ENCODE measurements around the gene TYMP. TPM values are rescaled to one million over a fixed set of nuclear protein-coding genes. Genes with fewer than 3 reads are reported as not detected.
A peak's percentile ranks its signal among the peaks of the same experiment; 100 is the strongest.

The TYMP gene
- polyA plus RNA-seq, 2 donors = 35.7 to 48.0 TPM

DNA sequence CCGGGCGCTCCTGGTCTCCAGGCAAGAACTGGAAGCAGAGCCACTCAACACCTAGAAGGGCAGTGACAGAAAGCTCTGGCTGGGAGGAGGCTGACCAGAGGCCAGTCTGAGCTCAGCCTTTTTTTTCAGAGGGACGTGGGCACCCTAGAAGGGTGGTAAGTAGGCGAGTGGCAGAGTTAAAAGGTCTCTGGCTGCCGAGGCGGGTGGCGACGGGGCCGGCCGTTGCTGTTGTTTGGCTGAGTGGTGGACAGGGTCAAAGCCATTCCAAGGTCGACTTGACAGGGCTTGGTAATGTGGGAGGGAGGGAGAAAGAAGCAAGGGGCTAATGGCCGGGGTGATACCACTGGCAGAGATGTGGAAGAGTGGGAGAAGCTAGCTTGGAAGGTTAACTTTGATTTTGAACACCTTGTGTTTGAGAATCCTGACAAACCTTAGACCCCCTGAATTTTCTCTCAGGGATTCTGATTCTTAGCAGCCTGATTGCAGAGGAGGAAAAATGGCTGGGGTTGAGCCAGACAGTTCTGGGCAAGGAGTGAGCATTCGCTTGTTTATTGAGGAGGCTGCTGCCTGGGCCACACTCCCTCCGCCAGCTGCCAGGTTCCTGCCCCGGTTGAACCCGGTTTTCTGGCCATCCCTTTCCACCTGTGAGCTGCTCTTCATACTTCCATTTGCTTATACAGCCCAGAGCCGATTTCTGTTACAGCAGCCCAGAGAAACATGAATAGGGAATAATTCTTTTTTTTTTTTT is 33.8 kb upstream of the TYMP start:
- Histone ChIP-seq H3K9me3 (ENCODE audit: control insufficient read depth in 2 of 2, insufficient read depth in 1 of 2, low read depth in 1 of 2, low read length in 1 of 2) (no peaks in the 10 kb centered on the region), H3K4me1 (ENCODE audit: control insufficient read depth in 2 of 2, insufficient read depth in 2 of 2, low read length in 1 of 2) (peaks cover 1 to 3% of the 10 kb centered on the region in 2 donors), H3K27ac (ENCODE audit: low read depth in 2 of 2, low read length in 1 of 2) (peak overlapping the region; percentile 65 to 85), H3K36me3 (ENCODE audit: control insufficient read depth in 2 of 2, insufficient read depth in 2 of 2, low read length in 1 of 2) (no peaks in the 10 kb centered on the region), H3K4me3 (ENCODE audit: low read depth in 1 of 2, low read length in 2 of 2) (peak overlapping the region; percentile 55 to 63), H3K27me3 (ENCODE audit: control insufficient read depth in 1 of 2, insufficient read depth in 2 of 2, low read length in 2 of 2) (no peaks in the 10 kb centered on the region)
- 13 to 18% methylated on average over 17 of the region's 17 CpGs for WGBS, 2 donors

DNA sequence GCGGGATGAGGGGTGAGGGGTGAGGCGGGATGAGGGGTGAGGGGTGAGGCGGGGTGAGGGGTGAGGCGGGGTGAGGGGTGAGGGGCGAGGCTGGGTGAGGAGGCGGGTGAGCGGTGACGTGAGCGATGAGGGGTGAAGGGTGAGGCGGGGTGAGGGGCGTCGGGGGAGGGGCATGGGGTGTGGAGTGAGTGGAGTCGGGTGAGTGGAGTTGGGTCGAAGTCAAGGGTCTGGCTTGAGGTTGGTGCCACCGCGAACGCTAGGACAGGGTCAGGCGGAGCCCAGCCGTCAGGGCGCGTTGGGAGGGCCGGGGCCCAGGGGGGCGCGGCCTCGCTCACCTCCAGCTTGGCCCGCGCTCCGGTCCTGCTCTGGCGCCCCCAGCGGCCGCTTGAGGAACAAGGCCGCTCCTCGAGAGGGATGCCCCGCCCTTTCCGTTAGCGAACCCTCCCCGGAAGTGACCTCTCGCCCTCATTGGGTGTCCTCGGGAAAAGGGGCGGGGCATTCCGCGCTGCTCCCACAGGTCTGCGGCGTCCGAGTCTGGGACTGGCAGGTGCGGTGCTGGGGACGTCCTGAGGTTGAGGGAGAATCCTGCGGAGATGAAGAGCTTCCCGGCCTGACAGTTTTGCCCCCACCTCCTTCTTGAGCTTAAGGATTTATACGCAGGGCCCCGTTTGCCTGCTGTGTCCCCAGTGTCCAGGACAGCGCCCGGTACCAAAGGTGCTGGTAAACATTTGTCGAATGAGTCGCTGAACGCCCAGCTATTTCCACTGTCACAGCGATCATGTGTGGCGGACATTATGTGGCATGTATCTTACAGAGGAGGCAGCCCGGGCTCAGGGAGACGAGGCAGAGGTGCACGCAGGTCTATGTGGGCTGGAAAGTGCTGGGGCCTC is 33.0 kb upstream of the TYMP start, which contains the start of gene SYCE3:
SYCE3 (minus strand) TSS at position 397 of the 890 bp plus-strand sequence. CDS start 6,514 bp downstream, outside the sequence.
- Histone ChIP-seq H3K9me3 (ENCODE audit: control insufficient read depth in 2 of 2, insufficient read depth in 1 of 2, low read depth in 1 of 2, low read length in 1 of 2) (no peaks in the 10 kb centered on the region), H3K27me3 (ENCODE audit: control insufficient read depth in 1 of 2, insufficient read depth in 2 of 2, low read length in 2 of 2) (no peaks in the 10 kb centered on the region), H3K27ac (ENCODE audit: low read depth in 2 of 2, low read length in 1 of 2) (peak within 1 kb of the TSS; percentile 65 to 85), H3K4me1 (ENCODE audit: control insufficient read depth in 2 of 2, insufficient read depth in 2 of 2, low read length in 1 of 2) (peaks cover 0 to 3% of the 10 kb centered on the region in 2 donors), H3K36me3 (ENCODE audit: control insufficient read depth in 2 of 2, insufficient read depth in 2 of 2, low read length in 1 of 2) (no peaks in the 10 kb centered on the region), H3K4me3 (ENCODE audit: low read depth in 1 of 2, low read length in 2 of 2) (peak within 1 kb of the TSS; percentile 55 to 63)
- WGBS, 2 donors = 2 to 7% methylated on average over 36 to 61 of the region's 61 CpGs

DNA sequence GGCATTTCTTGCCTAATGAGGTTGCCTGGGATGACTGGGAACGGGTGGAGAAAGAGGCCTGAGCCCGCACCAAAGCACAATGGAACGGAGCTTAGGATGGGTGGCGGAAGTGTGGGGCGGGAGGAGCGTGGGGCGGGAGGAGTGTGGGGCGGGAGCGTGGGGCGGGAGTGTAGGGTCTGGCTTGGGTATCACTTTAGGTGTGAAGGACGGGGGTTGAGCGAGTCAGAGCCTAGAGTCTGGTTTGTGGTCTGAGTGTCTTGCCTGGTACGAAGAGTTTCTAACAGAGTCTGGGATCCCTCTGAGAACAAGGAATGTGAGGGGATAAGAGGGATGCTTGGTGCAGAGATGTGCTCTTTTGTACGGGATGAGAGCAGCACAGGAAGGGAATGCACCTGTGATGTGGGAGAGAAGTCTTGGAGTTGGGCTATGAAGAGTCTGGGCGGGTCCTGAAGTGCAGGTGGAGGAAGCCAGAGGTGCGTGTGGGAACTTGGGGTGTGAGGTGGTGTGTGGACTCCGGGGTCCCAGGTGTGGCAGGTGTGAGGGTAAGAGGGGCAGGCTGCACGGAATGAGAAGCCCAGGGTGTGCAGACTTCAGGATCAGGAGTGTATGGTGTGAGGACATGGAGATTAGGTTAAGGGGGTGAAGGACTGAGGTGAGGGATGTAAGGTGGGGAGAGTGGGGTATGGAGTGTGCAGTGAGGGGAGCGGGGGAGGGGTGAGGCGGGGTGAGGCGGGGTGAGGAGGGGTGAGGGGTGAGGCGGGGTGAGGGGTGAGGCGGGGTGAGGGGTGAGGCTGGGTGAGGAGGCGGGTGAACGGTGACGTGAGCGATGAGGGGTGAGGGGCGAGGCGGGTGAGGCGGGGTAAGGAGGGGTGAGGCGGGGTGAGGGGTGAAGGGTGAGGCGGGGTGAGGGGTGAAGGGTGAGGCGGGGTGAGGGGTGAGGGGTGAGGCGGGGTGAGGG is 31.9 kb upstream of the TYMP start:
- H3K36me3 ChIP-seq (ENCODE audit: control insufficient read depth in 2 of 2, insufficient read depth in 2 of 2, low read length in 1 of 2) = no peaks in the 10 kb centered on the region
- no peaks in the 10 kb centered on the region for H3K9me3 ChIP-seq (ENCODE audit: control insufficient read depth in 2 of 2, insufficient read depth in 1 of 2, low read depth in 1 of 2, low read length in 1 of 2)
- H3K27ac ChIP-seq (ENCODE audit: low read depth in 2 of 2, low read length in 1 of 2) = peak overlapping the region; percentile 0 to 53
- H3K4me3 ChIP-seq (ENCODE audit: low read depth in 1 of 2, low read length in 2 of 2) = no peak overlapping the region
- no peaks in the 10 kb centered on the region for H3K27me3 ChIP-seq (ENCODE audit: control insufficient read depth in 1 of 2, insufficient read depth in 2 of 2, low read length in 2 of 2)
- peaks cover 0 to 3% of the 10 kb centered on the region in 2 donors for H3K4me1 ChIP-seq (ENCODE audit: control insufficient read depth in 2 of 2, insufficient read depth in 2 of 2, low read length in 1 of 2)
- WGBS, 2 donors = 76% methylated on average over 26 to 30 of the region's 34 CpGs

DNA sequence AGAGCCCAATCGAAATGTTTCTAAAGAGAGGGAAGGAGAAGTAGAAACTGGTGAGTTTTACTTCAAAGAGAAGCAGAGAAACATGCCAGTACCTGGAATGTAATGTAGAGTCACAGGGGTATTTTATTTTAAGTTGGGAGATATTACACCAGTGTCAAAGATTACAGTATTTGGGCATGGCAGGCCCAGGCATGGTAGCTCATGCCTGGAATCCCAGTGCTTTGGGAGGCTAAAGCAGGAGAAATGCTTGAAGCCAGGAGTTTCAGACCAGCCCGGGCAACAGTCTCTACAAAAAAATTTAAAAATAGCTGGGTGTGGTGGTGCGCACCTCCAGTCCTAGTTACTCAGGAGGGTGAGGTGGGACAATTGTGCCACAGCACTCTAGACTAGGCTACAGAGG is 30.2 kb upstream of the TYMP start:
- Histone ChIP-seq H3K27me3 (ENCODE audit: control insufficient read depth in 1 of 2, insufficient read depth in 2 of 2, low read length in 2 of 2) (no peaks in the 10 kb centered on the region), H3K9me3 (ENCODE audit: control insufficient read depth in 2 of 2, insufficient read depth in 1 of 2, low read depth in 1 of 2, low read length in 1 of 2) (no peaks in the 10 kb centered on the region), H3K36me3 (ENCODE audit: control insufficient read depth in 2 of 2, insufficient read depth in 2 of 2, low read length in 1 of 2) (no peaks in the 10 kb centered on the region), H3K27ac (ENCODE audit: low read depth in 2 of 2, low read length in 1 of 2) (no peak overlapping the region), H3K4me3 (ENCODE audit: low read depth in 1 of 2, low read length in 2 of 2) (no peak overlapping the region), H3K4me1 (ENCODE audit: control insufficient read depth in 2 of 2, insufficient read depth in 2 of 2, low read length in 1 of 2) (peaks cover 0 to 3% of the 10 kb centered on the region in 2 donors)
- WGBS, 2 donors = 50 to 59% methylated on average over 3 of the region's 3 CpGs

DNA sequence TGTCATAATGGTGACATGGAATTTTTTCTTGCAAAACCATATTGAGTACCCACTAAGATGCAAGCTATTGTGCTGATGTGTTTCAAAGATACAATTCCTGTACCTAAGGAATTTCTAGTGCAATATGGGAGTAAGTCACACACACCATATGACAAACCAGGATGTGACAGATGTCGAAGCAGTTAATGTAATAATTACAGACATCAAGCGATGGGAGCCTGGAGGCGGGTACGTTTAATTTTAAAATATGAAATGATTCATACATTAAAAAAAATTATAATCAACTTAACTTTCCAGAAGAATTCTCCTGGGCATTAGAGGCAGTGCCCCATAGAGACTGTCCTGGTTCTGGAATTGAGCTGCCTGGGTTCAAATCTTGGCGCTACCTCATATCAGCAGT is 26.9 kb upstream of the TYMP start:
- H3K4me3 ChIP-seq (ENCODE audit: low read depth in 1 of 2, low read length in 2 of 2) = no peak overlapping the region
- no peaks in the 10 kb centered on the region for H3K9me3 ChIP-seq (ENCODE audit: control insufficient read depth in 2 of 2, insufficient read depth in 1 of 2, low read depth in 1 of 2, low read length in 1 of 2)
- 84 to 89% methylated on average over 5 of the region's 5 CpGs for WGBS, 2 donors
- no peak overlapping the region for H3K27ac ChIP-seq (ENCODE audit: low read depth in 2 of 2, low read length in 1 of 2)
- no peaks in the 10 kb centered on the region for H3K4me1 ChIP-seq (ENCODE audit: control insufficient read depth in 2 of 2, insufficient read depth in 2 of 2, low read length in 1 of 2)
- no peaks in the 10 kb centered on the region for H3K27me3 ChIP-seq (ENCODE audit: control insufficient read depth in 1 of 2, insufficient read depth in 2 of 2, low read length in 2 of 2)
- H3K36me3 ChIP-seq (ENCODE audit: control insufficient read depth in 2 of 2, insufficient read depth in 2 of 2, low read length in 1 of 2) = no peaks in the 10 kb centered on the region

DNA sequence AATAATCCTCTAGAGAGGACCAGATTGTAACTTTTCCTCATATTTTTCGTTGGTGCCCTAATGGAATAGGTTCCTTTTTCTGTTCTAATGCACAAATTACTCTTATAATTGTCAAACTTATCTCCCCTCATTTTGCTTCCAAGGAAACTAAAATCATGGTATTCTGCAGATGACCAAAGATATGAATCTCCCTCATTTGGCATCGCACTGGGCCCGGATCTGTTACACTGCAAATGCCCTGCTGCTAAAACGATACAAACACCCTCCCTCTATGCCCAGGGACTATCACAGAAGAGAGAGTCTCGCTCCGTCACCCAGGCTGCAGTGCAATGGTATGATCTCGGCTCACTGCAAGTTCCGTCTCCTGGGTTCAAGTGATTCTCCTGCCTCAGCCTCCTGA is 23.5 kb upstream of the TYMP start:
- Histone ChIP-seq H3K36me3 (ENCODE audit: control insufficient read depth in 2 of 2, insufficient read depth in 2 of 2, low read length in 1 of 2) (no peaks in the 10 kb centered on the region), H3K27me3 (ENCODE audit: control insufficient read depth in 1 of 2, insufficient read depth in 2 of 2, low read length in 2 of 2) (no peaks in the 10 kb centered on the region), H3K4me3 (ENCODE audit: low read depth in 1 of 2, low read length in 2 of 2) (no peak overlapping the region), H3K4me1 (ENCODE audit: control insufficient read depth in 2 of 2, insufficient read depth in 2 of 2, low read length in 1 of 2) (peaks cover 0 to 4% of the 10 kb centered on the region in 2 donors), H3K27ac (ENCODE audit: low read depth in 2 of 2, low read length in 1 of 2) (no peak overlapping the region), H3K9me3 (ENCODE audit: control insufficient read depth in 2 of 2, insufficient read depth in 1 of 2, low read depth in 1 of 2, low read length in 1 of 2) (no peaks in the 10 kb centered on the region)
- WGBS, 2 donors = 79 to 83% methylated on average over 8 of the region's 8 CpGs

DNA sequence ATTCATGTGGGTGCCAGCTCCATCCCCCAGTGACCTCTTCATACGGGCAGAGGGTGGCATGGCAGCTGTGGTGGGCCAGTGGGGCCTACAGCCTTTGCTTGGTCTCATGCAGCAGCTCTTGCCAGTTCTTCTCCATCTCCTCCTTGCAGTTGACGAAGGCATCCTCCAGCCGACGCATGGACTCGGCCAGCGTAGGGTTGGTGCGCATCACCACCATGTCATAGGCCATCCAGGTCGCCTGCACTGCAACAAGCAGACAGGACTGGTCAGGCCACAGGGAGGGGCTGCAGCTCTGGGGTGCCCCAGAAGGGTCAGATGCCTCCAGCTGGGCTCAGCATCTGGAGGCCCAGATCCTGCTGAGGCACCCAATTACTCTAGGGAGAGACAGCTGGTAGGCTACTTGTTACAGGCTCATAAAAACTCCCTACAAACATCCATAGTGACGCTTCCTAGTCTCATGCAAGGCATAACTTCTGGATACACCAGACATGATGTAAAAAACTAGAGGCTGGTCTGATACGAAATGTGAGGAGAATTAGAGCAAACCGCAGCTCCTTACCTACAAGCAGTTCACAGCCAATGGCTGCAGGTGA is 21.4 kb upstream of the TYMP start:
- no peaks in the 10 kb centered on the region for H3K27me3 ChIP-seq (ENCODE audit: control insufficient read depth in 1 of 2, insufficient read depth in 2 of 2, low read length in 2 of 2)
- 92 to 96% methylated on average over 11 of the region's 11 CpGs for WGBS, 2 donors

DNA sequence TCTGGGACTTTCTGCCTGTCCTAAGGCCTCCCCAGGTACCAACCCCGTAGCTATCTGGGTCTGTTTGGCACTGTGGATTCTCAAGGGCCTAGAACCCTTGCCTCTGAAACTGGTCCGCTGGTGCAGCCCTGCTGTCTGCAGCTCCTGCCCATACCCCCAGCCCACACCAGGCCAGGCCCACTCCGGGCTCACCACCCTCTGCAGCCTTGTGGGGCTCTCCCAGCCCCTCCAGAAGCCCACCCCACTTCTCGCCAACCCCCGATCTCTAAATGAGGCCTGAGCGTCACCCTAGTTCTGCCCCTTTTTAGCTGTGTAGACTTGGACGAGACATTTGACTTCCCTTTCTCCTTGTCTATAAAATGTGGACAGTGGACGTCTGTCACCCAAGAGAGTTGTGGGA is 20.6 kb upstream of the TYMP start:
- Histone ChIP-seq H3K9me3 (ENCODE audit: control insufficient read depth in 2 of 2, insufficient read depth in 1 of 2, low read depth in 1 of 2, low read length in 1 of 2) (no peaks in the 10 kb centered on the region), H3K4me1 (ENCODE audit: control insufficient read depth in 2 of 2, insufficient read depth in 2 of 2, low read length in 1 of 2) (peaks cover 0 to 16% of the 10 kb centered on the region in 2 donors), H3K27me3 (ENCODE audit: control insufficient read depth in 1 of 2, insufficient read depth in 2 of 2, low read length in 2 of 2) (no peaks in the 10 kb centered on the region), H3K27ac (ENCODE audit: low read depth in 2 of 2, low read length in 1 of 2) (no peak overlapping the region), H3K36me3 (ENCODE audit: control insufficient read depth in 2 of 2, insufficient read depth in 2 of 2, low read length in 1 of 2) (no peaks in the 10 kb centered on the region), H3K4me3 (ENCODE audit: low read depth in 1 of 2, low read length in 2 of 2) (no peak overlapping the region)
- WGBS, 2 donors = 90% methylated on average over 8 of the region's 8 CpGs

More for the DNA sequence above, 21.4 kb upstream of the TYMP start:
- no peaks in the 10 kb centered on the region for H3K9me3 ChIP-seq (ENCODE audit: control insufficient read depth in 2 of 2, insufficient read depth in 1 of 2, low read depth in 1 of 2, low read length in 1 of 2)
- no peaks in the 10 kb centered on the region for H3K36me3 ChIP-seq (ENCODE audit: control insufficient read depth in 2 of 2, insufficient read depth in 2 of 2, low read length in 1 of 2)
- no peak overlapping the region for H3K4me3 ChIP-seq (ENCODE audit: low read depth in 1 of 2, low read length in 2 of 2)
- no peak overlapping the region for H3K27ac ChIP-seq (ENCODE audit: low read depth in 2 of 2, low read length in 1 of 2)
- peaks cover 0 to 11% of the 10 kb centered on the region in 2 donors for H3K4me1 ChIP-seq (ENCODE audit: control insufficient read depth in 2 of 2, insufficient read depth in 2 of 2, low read length in 1 of 2)

Measured in esophagus (tissue), 2 donors.